ENCODE results near the gene ZIM2.

The ZIM2 gene

GRCh38 chr19:56885173-56885985 is 44.9 kb upstream of the ZIM2 start (continued):
- TF ChIP-seq ZNF280D (tag by site-specific recombination; IDR thresholded peaks at IDR 0.05) (no peak), REST (tag by site-specific recombination; IDR thresholded peaks at IDR 0.05) (no peak), ZNF350 (tag by site-specific recombination; IDR thresholded peaks at IDR 0.05) (no peak), ZNF132 (tag by site-specific recombination; IDR thresholded peaks at IDR 0.05; ENCODE audit: borderline replicate concordance) (no peak), ZNF623 (tag by site-specific recombination; IDR thresholded peaks at IDR 0.05) (no peak), TCF7L2 (IDR thresholded peaks at IDR 0.05; ENCODE audit: borderline replicate concordance, low read depth, low read length) (no peak), ZNF488 (tag by site-specific recombination; IDR thresholded peaks at IDR 0.05) (no peak), ZNF571 (tag by site-specific recombination; IDR thresholded peaks at IDR 0.05) (no peak), MYNN (tag by site-specific recombination; IDR thresholded peaks at IDR 0.05; ENCODE audit: borderline replicate concordance) (no peak), ZNF521 (tag by site-specific recombination; IDR thresholded peaks at IDR 0.05) (no peak), ZSCAN30 (tag by site-specific recombination; IDR thresholded peaks at IDR 0.05) (no peak)

- Histone ChIP-seq H3K9me3 (ENCODE audit: control insufficient read depth, insufficient read depth, low read depth, low read length) (no peaks in the 10 kb centered on the region; the same call in 1 of the 2 replicates), H3K27ac (ENCODE audit: extremely low read depth, low read depth, low read length) (no peak overlapping the region), H3K4me1 (ENCODE audit: control insufficient read depth, insufficient read depth, low read length) (no peaks in the 10 kb centered on the region), H3K36me3 (ENCODE audit: control insufficient read depth in 2 of 2, insufficient read depth in 1 of 2, low read length in 2 of 2) (no peaks in the 10 kb centered on the region), H3K4me3 (ENCODE audit: low read depth, low read length) (no peak overlapping the region)
- ChIA-PET CTCF (no interaction called here), POLR2A (no interaction called here)
- TF ChIP-seq ZXDB (tag by site-specific recombination; IDR thresholded peaks at IDR 0.05) (no peak), ZNF513 (tag by site-specific recombination; IDR thresholded peaks at IDR 0.05) (no peak)
Observed at GRCh38 chr19:56884441-56884840, 43.9 kb upstream of the ZIM2 start.
